H1 (cell line): ENCODE data around the gene NF1. TPM values are rescaled to one million over a fixed set of nuclear protein-coding genes. Genes with fewer than 3 reads are reported as not detected.

Source experiments
- CTCF ChIA-PET: fragments of 300-600 bp; sonication (Branson Sonifier 250); formaldehyde crosslinking; loops from one replicate; lab custom pipeline; 2021; ENCODE audit not compliant: partially characterized antibody; lab: Charles Lee
- POLR2A ChIA-PET: fragments of 300-600 bp; sonication (Branson Sonifier 250); formaldehyde crosslinking; loops from one replicate; lab custom pipeline; 2021; ENCODE audit warnings: inconsistent platforms; ENCODE audit not compliant: partially characterized antibody; lab: Charles Lee
- DNase-seq, 2 experiments: peaks; one replicate each; pipeline versions ENCODE4 v3.0.0 to v3.0.0-alpha.2; 2010 to 2022; ENCODE audit warnings: low spot score in 2 of 2, low read depth in 1 of 2, mixed read lengths in 1 of 2
- FAIRE-seq: peaks from 2 replicates; lab custom pipeline; 2011; peaks lifted over from hg19 to GRCh38; lab: Jason Lieb, UNC
- H2AFZ ChIP-seq: 2 replicates; pipeline ENCODE4 v1.8.1; 2012; ENCODE audit warnings: low read length, inconsistent platforms
- H2AK5ac ChIP-seq: 2 replicates; pipeline ENCODE4 v1.6.1; 2013; ENCODE audit warnings: low read depth, low read length
- H2BK120ac ChIP-seq: replicated peaks from 2 replicates; pipeline ENCODE3; 2013; ENCODE audit warnings: low read depth, low read length, inconsistent platforms
- H2BK12ac ChIP-seq: 2 replicates; pipeline ENCODE4 v1.6.1; 2013; ENCODE audit warnings: low read depth, low read length
- H2BK15ac ChIP-seq: 2 replicates; pipeline ENCODE4 v1.6.1; 2013; ENCODE audit warnings: low read length
- H2BK20ac ChIP-seq: 2 replicates; pipeline ENCODE4 v1.6.1; 2013; ENCODE audit warnings: low read length
- H2BK5ac ChIP-seq: 2 replicates; pipeline ENCODE4 v1.6.1; 2013; ENCODE audit warnings: low read depth, low read length
- H3K14ac ChIP-seq: 2 replicates; pipeline ENCODE4 v1.6.1; 2013; ENCODE audit warnings: inconsistent platforms; ENCODE audit not compliant: insufficient read length
- H3K18ac ChIP-seq: 2 replicates; pipeline ENCODE4 v1.6.1; 2013; ENCODE audit warnings: low read length; ENCODE audit errors: extremely low read depth
- H3K23ac ChIP-seq: 2 replicates; pipeline ENCODE4 v1.6.1; 2013; ENCODE audit warnings: inconsistent platforms; ENCODE audit not compliant: insufficient read length
- H3K23me2 ChIP-seq: 2 replicates; pipeline ENCODE4 v1.6.1; 2013; ENCODE audit warnings: low read depth, low read length
- H3K27ac ChIP-seq: 2 replicates; pipeline ENCODE4 v1.6.1; 2011; ENCODE audit warnings: low read depth, low read length, inconsistent platforms
- H3K27me3 ChIP-seq, 4 experiments: replicated peaks in 1 of 4; 1 replicate in 1 of 4; 2 replicates in 3 of 4; pipeline versions ENCODE4 v1.6.1 to v1.8.1; 2011 to 2013; ENCODE audit warnings: low read length in 3 of 4, mild to moderate bottlenecking in 3 of 4, inconsistent platforms in 2 of 4, mixed read lengths in 2 of 4, moderate library complexity in 1 of 4; ENCODE audit not compliant: control insufficient read depth in 3 of 4, insufficient read depth in 3 of 4; ENCODE audit errors: extremely low read depth in 1 of 4
- H3K36me3 ChIP-seq, 4 experiments: 2 replicates each; pipeline versions ENCODE4 v1.6.1 to v1.8.1; 2011 to 2013; ENCODE audit warnings: mild to moderate bottlenecking in 4 of 4, low read length in 3 of 4, moderate library complexity in 2 of 4, control low read depth in 1 of 4, inconsistent platforms in 1 of 4; ENCODE audit not compliant: insufficient read depth in 4 of 4, control insufficient read depth in 2 of 4
- H3K4ac ChIP-seq: replicated peaks from 2 replicates; pipeline ENCODE3; 2013; ENCODE audit warnings: low read length, low read depth, mixed read lengths, inconsistent platforms; ENCODE audit not compliant: insufficient read length
- H3K4me1 ChIP-seq, 4 experiments: replicated peaks in 1 of 4; 1 replicate in 1 of 4; 2 replicates in 3 of 4; pipeline versions ENCODE4 v1.6.1 to v1.8.1; 2011 to 2013; ENCODE audit warnings: low read length in 3 of 4, inconsistent platforms in 2 of 4, mixed read lengths in 1 of 4; ENCODE audit not compliant: insufficient read depth in 4 of 4, control insufficient read depth in 3 of 4
- H3K4me2 ChIP-seq, 2 experiments: 2 replicates each; pipeline versions ENCODE4 v1.6.1 to v1.8.1; 2011 to 2013; ENCODE audit warnings: low read depth in 2 of 2, low read length in 2 of 2, control low read depth in 1 of 2, inconsistent platforms in 1 of 2, mild to moderate bottlenecking in 1 of 2; ENCODE audit not compliant: insufficient read depth in 1 of 2
- H3K4me3 ChIP-seq, 4 experiments: fragments of 200-600, 300-600 bp in 1 of 4; sonication (generic), shearing (Covaris generic), sonication (Bioruptor Twin) in 1 of 4; 2 replicates each; pipeline versions ENCODE4 v1.5.1 to v1.8.1; 2011 to 2016; ENCODE audit warnings: low read length in 4 of 4, low read depth in 3 of 4, control low read depth in 2 of 4, inconsistent platforms in 2 of 4, mild to moderate bottlenecking in 2 of 4, mixed read lengths in 1 of 4, moderate library complexity in 1 of 4; ENCODE audit not compliant: insufficient read depth in 2 of 4; ENCODE audit errors: extremely low read depth in 1 of 4
- H3K56ac ChIP-seq: replicated peaks from 2 replicates; pipeline ENCODE3; 2013; ENCODE audit warnings: low read depth, mild to moderate bottlenecking, mixed read lengths, low read length, inconsistent platforms; ENCODE audit not compliant: insufficient read length
- H3K79me1 ChIP-seq: 2 replicates; pipeline ENCODE4 v1.6.1; 2013; ENCODE audit warnings: low read depth, low read length, control low read depth
- H3K79me2 ChIP-seq, 2 experiments: 2 replicates each; pipeline versions ENCODE4 v1.6.1 to v1.8.1; 2012 to 2013; ENCODE audit warnings: low read length in 2 of 2, mild to moderate bottlenecking in 2 of 2, inconsistent platforms in 1 of 2; ENCODE audit not compliant: insufficient read depth in 2 of 2, control insufficient read depth in 1 of 2
- H3K9ac ChIP-seq, 4 experiments: replicated peaks in 1 of 4; 1 replicate in 1 of 4; 2 replicates in 3 of 4; pipeline versions ENCODE4 v1.6.1 to v1.8.1; 2011 to 2013; ENCODE audit warnings: low read depth in 3 of 4, low read length in 3 of 4, control low read depth in 2 of 4, mild to moderate bottlenecking in 2 of 4, moderate library complexity in 2 of 4, inconsistent platforms in 1 of 4; ENCODE audit errors: extremely low read depth in 1 of 4
- H3K9me3 ChIP-seq, 2 experiments: 2 replicates each; pipeline versions ENCODE4 v1.6.1 to v1.8.1; 2012 to 2013; ENCODE audit warnings: mild to moderate bottlenecking in 2 of 2, moderate library complexity in 2 of 2, control low read depth in 1 of 2, inconsistent platforms in 1 of 2, low read depth in 1 of 2, low read length in 1 of 2, mixed read lengths in 1 of 2; ENCODE audit not compliant: insufficient read depth in 2 of 2
- H4K20me1 ChIP-seq, 2 experiments: replicated peaks in 1 of 2; 2 replicates each; pipeline versions ENCODE3 to v1.8.1; 2011 to 2013; ENCODE audit warnings: inconsistent platforms in 2 of 2, low read length in 2 of 2, mild to moderate bottlenecking in 1 of 2; ENCODE audit not compliant: insufficient read depth in 2 of 2, control insufficient read depth in 1 of 2
- H4K5ac ChIP-seq: 2 replicates; pipeline ENCODE4 v1.6.1; 2013; ENCODE audit warnings: low read length, low read depth, mixed read lengths, inconsistent platforms; ENCODE audit not compliant: insufficient read length
- H4K8ac ChIP-seq: 2 replicates; pipeline ENCODE4 v1.8.0; 2013; ENCODE audit warnings: mild to moderate bottlenecking, moderate library complexity, low read length, inconsistent platforms; ENCODE audit not compliant: insufficient read depth; ENCODE audit errors: extremely low read depth
- H4K91ac ChIP-seq: replicated peaks from 2 replicates; pipeline ENCODE3; 2013; ENCODE audit warnings: low read length, mixed read lengths, inconsistent platforms; ENCODE audit not compliant: insufficient read length
- CREB1 ChIP-seq: IDR thresholded peaks from 2 replicates; pipeline ENCODE4 v1.6.1; 2012; ENCODE audit warnings: inconsistent platforms
- RFX5 ChIP-seq: IDR thresholded peaks from 2 replicates; pipeline ENCODE4 v1.6.1; 2011; ENCODE audit warnings: low read depth, low read length, improper control_type of control experiment, borderline replicate concordance
- SIN3A ChIP-seq, 2 experiments: IDR thresholded peaks in 1 of 2; conservative IDR thresholded peaks in 1 of 2; 2 replicates each; pipeline ENCODE4 v1.6.1; 2011 to 2012; ENCODE audit warnings: low read length in 2 of 2, improper control_type of control experiment in 1 of 2, low read depth in 1 of 2, mild to moderate bottlenecking in 1 of 2
- SIX5 ChIP-seq: IDR thresholded peaks from 2 replicates; pipeline ENCODE4 v1.6.1; 2011; ENCODE audit warnings: mild to moderate bottlenecking, low read depth, low read length
- WGBS, 2 experiments: shearing (Covaris generic) in 1 of 2; methylation state at CpG; one replicate each; pipeline versions ENCODE4 v1.1.6 to v1.1.7; 2013 to 2015; ENCODE audit warnings: low lambda C conversion rate in 2 of 2, mixed read lengths in 2 of 2, inconsistent platforms in 1 of 2, low coverage in 1 of 2, missing lambda C conversion rate in 1 of 2; ENCODE audit not compliant: insufficient replicate concordance in 2 of 2, insufficient coverage in 1 of 2, insufficient read length in 1 of 2; ENCODE audit errors: extremely low coverage in 1 of 2, missing lambda C conversion rate in 1 of 2; 5-methylcytosine and 5-hydroxymethylcytosine counted together
- polyA plus RNA-seq, 7 experiments: library from polyadenylated mRNA; depleted of rRNA in 3 of 7; stranded (reverse) in 5 of 7; unstranded in 2 of 7; fragments of >200 nt in 5 of 7; fragments of 200-250 nt in 2 of 7; gene quantifications; 1 replicate in 5 of 7; 2 replicates in 1 of 7; 4 replicates in 1 of 7; pipeline versions ENCODE4 v1.2.1 to v1.2.3, GENCODE V29; 2011 to 2013; ENCODE audit warnings: missing spikeins in 2 of 7, mixed read lengths in 2 of 7
- total RNA-seq: library from RNA; stranded (reverse); fragmentation: NEBNext Ultra II Directional; extraction: Animal tissue kit (Norgen Biotek cat#: 25700); gene quantifications from 2 replicates; pipeline ENCODE4 v1.2.1, GENCODE V29; 2021

The NF1 gene
- total and polyA plus RNA-seq, 2 of the 8 experiments (the other 6 are each of a cell fraction or from before 2014, with no cell fraction given) = 19.3 to 29.6 TPM

- no peaks in the 10 kb centered on the region for H3K36me3 ChIP-seq
- H3K9ac ChIP-seq = no peak overlapping the region
- no peak overlapping the region for H2AK5ac ChIP-seq
- DNase-seq (peak in 1 of 2 experiments; percentile 36), FAIRE-seq (no peak)
- H3K4me1 ChIP-seq = peaks cover 0 to 2% (median under 1%) of the 10 kb centered on the region in 4 experiments; a peak in 3 of 7 replicates
- no peak overlapping the region for H3K27ac ChIP-seq
- no peak overlapping the region for H3K4me2 ChIP-seq
- H3K23ac ChIP-seq = no peak overlapping the region
- H3K56ac ChIP-seq = no peak overlapping the region
- H2BK120ac ChIP-seq = no peak overlapping the region
- H4K91ac ChIP-seq = no peak overlapping the region
- WGBS, 2 experiments = 88% methylated on average over 7 of the region's 8 CpGs; no CpG with 5 or more reads in 1 of the 2 experiments
- peaks cover 4 to 9% of the 10 kb centered on the region in 2 experiments for H4K20me1 ChIP-seq
- H3K18ac ChIP-seq = no peak overlapping the region
- H3K23me2 ChIP-seq = peaks cover 3% of the 10 kb centered on the region; the same call in 1 of the 2 replicates
- TF ChIP-seq RFX5 = no peak
- no peak for TF ChIP-seq SIX5
- no peak for TF ChIP-seq SIN3A (conservative IDR thresholded peaks at IDR 0.05 in 1 of 2, IDR thresholded peaks at IDR 0.05 in 1 of 2; ENCODE audit: low read depth in 1 of 2, low read length in 2 of 2)
- no peak for TF ChIP-seq CREB1
- H2BK15ac ChIP-seq = no peak overlapping the region
- H2BK12ac ChIP-seq = no peak overlapping the region
- no peaks in the 10 kb centered on the region for H3K9me3 ChIP-seq
- no peak overlapping the region for H3K14ac ChIP-seq
- H2BK20ac ChIP-seq = no peak overlapping the region
- no peaks in the 10 kb centered on the region for H3K79me2 ChIP-seq
- H4K8ac ChIP-seq = no peak overlapping the region
- H2AFZ ChIP-seq = no peak overlapping the region
- H2BK5ac ChIP-seq = no peak overlapping the region
- ChIA-PET CTCF (interaction anchor here (0.6 to 2.0 kb wide), 9 partner anchors 8 to 1344 kb away, joined by 3 to 8 read pairs (median 3); no protein-coding TSS in a partner anchor), POLR2A (interaction anchor here (1.5 kb wide), 1 partner anchor 13 kb away, joined by 6 read pairs; no protein-coding TSS in a partner anchor)
- no peaks in the 10 kb centered on the region; the same call in 1 of the 2 replicates for H3K79me1 ChIP-seq
- no peak overlapping the region for H3K4ac ChIP-seq
- H3K27me3 ChIP-seq = peaks cover 0 to 7% (median 5%) of the 10 kb centered on the region in 4 experiments; a peak in 4 of 7 replicates
- H3K4me3 ChIP-seq = no peak overlapping the region
- no peak overlapping the region for H4K5ac ChIP-seq
Measured at GRCh38 chr17:31397256-31397939, 302.6 kb downstream of the NF1 start.
